Measurements from ENCODE around the gene SNCG. TPM values are rescaled to one million over a fixed set of nuclear protein-coding genes. Genes with fewer than 3 reads are reported as not detected.

Gene SNCG
- total and polyA plus RNA-seq, 2 of the 8 experiments (the other 6 are each of a cell fraction or from before 2014, with no cell fraction given) = 4.4 to 12.2 TPM

GRCh38 chr10:86955501-86956194, 2.8 kb upstream of the SNCG start:
- H2BK20ac ChIP-seq (ENCODE audit: low read length) = peak overlapping the region; percentile 96
- peak overlapping the region; percentile 80 for H3K27ac ChIP-seq (ENCODE audit: low read depth, low read length)
- peak overlapping the region; percentile 46; the same call in 1 of the 2 replicates for H2BK15ac ChIP-seq (ENCODE audit: low read length)
- peak overlapping the region; percentile 87 for H2BK120ac ChIP-seq (replicated peaks; ENCODE audit: low read depth, low read length)
- H3K4me2 ChIP-seq (ENCODE audit: insufficient read depth in 1 of 2, low read depth in 2 of 2, low read length in 2 of 2) = peak overlapping the region; percentile 46 to 50; a peak in 2 of 4 replicates
- no peak overlapping the region for H3K23ac ChIP-seq (ENCODE audit: insufficient read length)
- no peak overlapping the region for H2AFZ ChIP-seq (ENCODE audit: low read length)
- no peaks in the 10 kb centered on the region for H3K79me2 ChIP-seq (ENCODE audit: control insufficient read depth in 1 of 2, insufficient read depth in 2 of 2, low read length in 2 of 2)
- peak overlapping the region; percentile 99 for H2BK12ac ChIP-seq (ENCODE audit: low read depth, low read length)
- H4K91ac ChIP-seq (replicated peaks; ENCODE audit: insufficient read length, low read length) = peak overlapping the region; percentile 99
- H4K20me1 ChIP-seq (replicated peaks in 1 of 2; ENCODE audit: control insufficient read depth in 1 of 2, insufficient read depth in 2 of 2, low read length in 2 of 2) = no peaks in the 10 kb centered on the region
- peaks cover 16 to 58% (median 48%) of the 10 kb centered on the region in 4 experiments for H3K4me1 ChIP-seq (replicated peaks in 1 of 4; ENCODE audit: control insufficient read depth in 3 of 4, insufficient read depth in 4 of 4, low read length in 3 of 4)
- no peaks in the 10 kb centered on the region for H3K27me3 ChIP-seq (replicated peaks in 1 of 4; ENCODE audit: control insufficient read depth in 3 of 4, extremely low read depth in 1 of 4, insufficient read depth in 3 of 4, low read length in 3 of 4)
- peak overlapping the region; percentile 99 for H2BK5ac ChIP-seq (ENCODE audit: low read depth, low read length)
- H3K9me3 ChIP-seq (ENCODE audit: insufficient read depth in 2 of 2, low read depth in 1 of 2, low read length in 1 of 2) = peaks cover 3 to 9% of the 10 kb centered on the region in 2 experiments
- peak overlapping the region; percentile 68 for H4K5ac ChIP-seq (ENCODE audit: insufficient read length, low read depth, low read length)
- no peaks in the 10 kb centered on the region for H3K36me3 ChIP-seq (ENCODE audit: control insufficient read depth in 2 of 4, insufficient read depth in 4 of 4, low read length in 3 of 4)
- no peaks in the 10 kb centered on the region for H3K79me1 ChIP-seq (ENCODE audit: low read depth, low read length)
- peak in 1 of 2 experiments; percentile 55 for DNase-seq (ENCODE audit: low read depth in 1 of 2, low spot score in 2 of 2)
- POLR2A ChIA-PET (ENCODE audit: partially characterized antibody) = interaction anchor here (1.2 to 4.4 kb wide), 5 partner anchors 9 to 138 kb away, joined by 4 to 38 read pairs (median 14); no protein-coding TSS in a partner anchor
- 57% methylated on average over 10 of the region's 16 CpGs; no CpG with 5 or more reads in 1 of the 2 experiments for WGBS, 2 experiments (ENCODE audit: extremely low coverage in 1 of 2, insufficient coverage in 1 of 2, insufficient read length in 1 of 2, insufficient replicate concordance in 2 of 2, low coverage in 1 of 2, low lambda C conversion rate in 2 of 2, missing lambda C conversion rate in 1 of 2)
- H3K23me2 ChIP-seq (ENCODE audit: low read depth, low read length) = no peaks in the 10 kb centered on the region
- H3K9ac ChIP-seq (replicated peaks in 1 of 4; ENCODE audit: extremely low read depth in 1 of 4, low read depth in 3 of 4, low read length in 3 of 4) = peak overlapping the region in 2 of 4 experiments; percentile 25 to 34; a peak in 1 of 7 replicates
- H3K4ac ChIP-seq (replicated peaks; ENCODE audit: insufficient read length, low read depth, low read length) = peak overlapping the region; percentile 95
- CTCF ChIA-PET (ENCODE audit: partially characterized antibody) = interaction anchor here (0.7 to 26.4 kb wide), 3 partner anchors 5 to 22 kb away, joined by 3 to 975 read pairs (median 975); partner anchors contain the start of genes ADIRF, MMRN2 and SNCG
- H2AK5ac ChIP-seq (ENCODE audit: low read depth, low read length) = peak overlapping the region; percentile 96
- H3K14ac ChIP-seq (ENCODE audit: insufficient read length) = no peak overlapping the region
- H4K8ac ChIP-seq (ENCODE audit: extremely low read depth, insufficient read depth, low read length) = no peak overlapping the region; the same call in 1 of the 2 replicates
- peak overlapping the region; percentile 97 for H3K18ac ChIP-seq (ENCODE audit: extremely low read depth, low read length)
- no peak for FAIRE-seq
- peak overlapping the region; percentile 24 for H3K56ac ChIP-seq (replicated peaks; ENCODE audit: insufficient read length, low read depth, low read length)
- no peak overlapping the region; a peak in 1 of 8 replicates for H3K4me3 ChIP-seq (ENCODE audit: extremely low read depth in 1 of 4, insufficient read depth in 2 of 4, low read depth in 3 of 4, low read length in 4 of 4)
- TF ChIP-seq SUZ12 (IDR thresholded peaks at IDR 0.05; ENCODE audit: low read length) = no peak
- TF ChIP-seq CBX5 (IDR thresholded peaks at IDR 0.05; ENCODE audit: low read depth, low read length) = no peak
- TF ChIP-seq HDAC6 (IDR thresholded peaks at IDR 0.05; ENCODE audit: low read depth, low read length) = no peak
- TF ChIP-seq TCF12 (IDR thresholded peaks at IDR 0.05; ENCODE audit: low read depth, low read length) = no peak
- TF ChIP-seq CEBPB (IDR thresholded peaks at IDR 0.05; ENCODE audit: low read depth, low read length) = no peak
- no peak for TF ChIP-seq FOSL1 (IDR thresholded peaks at IDR 0.05; ENCODE audit: insufficient read depth, low read depth, low read length)
- no peak for TF ChIP-seq KDM4A (IDR thresholded peaks at IDR 0.05; ENCODE audit: low read depth, low read length, severe bottlenecking)
- TF ChIP-seq SAP30 (IDR thresholded peaks at IDR 0.05; ENCODE audit: insufficient read depth, insufficient replicate concordance, low read length) = no peak
- no peak for TF ChIP-seq PHF8 (conservative IDR thresholded peaks at IDR 0.05; ENCODE audit: low read depth, low read length)
- TF ChIP-seq ATF3 (IDR thresholded peaks at IDR 0.05; ENCODE audit: insufficient read depth, low read depth, low read length) = no peak
- TF ChIP-seq JUND (IDR thresholded peaks at IDR 0.05; ENCODE audit: low read length) = no peak
- no peak for TF ChIP-seq CHD1 (IDR thresholded peaks at IDR 0.05; ENCODE audit: low read depth, low read length)

All from H1 (cell line).